Brain microvascular endothelial cell (primary cell): ENCODE results near the gene PCTP.
A peak's percentile ranks its signal among the peaks of the same experiment; 100 is the strongest.

ENCODE experiments used
- DNase-seq: peaks from one replicate; pipeline ENCODE4 v3.0.0-alpha.2; 2020
- H3K27ac ChIP-seq: fragments of 250-450 bp; sonication (Bioruptor Pico); 2 replicates; pipeline ENCODE4 v1.5.1; 2020; ENCODE audit warnings: mild to moderate bottlenecking, moderate library complexity
- H3K27me3 ChIP-seq: fragments of 250-450 bp; sonication (Bioruptor Pico); replicated peaks from 2 replicates; pipeline ENCODE4 v1.5.1; 2020; ENCODE audit warnings: mild to moderate bottlenecking
- H3K36me3 ChIP-seq: fragments of 250-450 bp; sonication (Bioruptor Pico); replicated peaks from 2 replicates; pipeline ENCODE4 v1.5.1; 2020; ENCODE audit warnings: mild to moderate bottlenecking
- H3K4me3 ChIP-seq: 2 replicates; pipeline ENCODE4 v1.5.1; 2011; ENCODE audit warnings: low read depth, mild to moderate bottlenecking, control low read depth, low read length, moderate library complexity
- CTCF ChIP-seq: IDR thresholded peaks from 2 replicates; pipeline ENCODE4 v1.5.1; 2011; ENCODE audit warnings: low read depth, mild to moderate bottlenecking, moderate library complexity, low read length, control low read depth, inconsistent platforms; ENCODE audit errors: missing control alignments
- in situ Hi-C: cut with HindIII; loops from 2 replicates; pipeline ENCODE4 v1.10.0; 2017; ENCODE audit warnings: low sequenced_read_pairs, low pct_ligation_motif_present

The PCTP gene

DNA sequence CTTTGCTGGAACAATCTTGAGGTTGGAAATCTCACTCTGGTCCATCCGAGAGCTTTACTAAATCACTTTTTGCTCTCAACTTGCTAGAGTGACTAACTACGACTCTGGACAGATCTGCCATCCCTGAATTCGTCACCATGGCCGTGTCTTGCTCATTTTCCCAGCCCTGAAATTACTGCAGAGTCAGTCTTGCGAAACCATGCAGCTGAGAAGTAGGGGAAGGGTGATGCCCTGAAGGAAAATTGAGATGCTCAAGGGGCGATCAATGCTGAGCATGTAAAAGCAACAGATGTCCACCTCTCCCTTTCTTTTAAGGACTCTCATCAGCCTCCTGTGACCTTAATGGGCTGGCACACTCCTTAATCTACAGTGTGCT is 18.8 kb downstream of the PCTP start:
- DNase-seq: peak; percentile 33
- no peak overlapping the region for H3K27ac ChIP-seq
- in situ Hi-C loops: no loop called here
- H3K36me3 ChIP-seq: peaks cover 15% of the 10 kb centered on the region
- no peak for TF ChIP-seq CTCF
- no peaks in the 10 kb centered on the region for H3K27me3 ChIP-seq
- no peak overlapping the region for H3K4me3 ChIP-seq

DNA sequence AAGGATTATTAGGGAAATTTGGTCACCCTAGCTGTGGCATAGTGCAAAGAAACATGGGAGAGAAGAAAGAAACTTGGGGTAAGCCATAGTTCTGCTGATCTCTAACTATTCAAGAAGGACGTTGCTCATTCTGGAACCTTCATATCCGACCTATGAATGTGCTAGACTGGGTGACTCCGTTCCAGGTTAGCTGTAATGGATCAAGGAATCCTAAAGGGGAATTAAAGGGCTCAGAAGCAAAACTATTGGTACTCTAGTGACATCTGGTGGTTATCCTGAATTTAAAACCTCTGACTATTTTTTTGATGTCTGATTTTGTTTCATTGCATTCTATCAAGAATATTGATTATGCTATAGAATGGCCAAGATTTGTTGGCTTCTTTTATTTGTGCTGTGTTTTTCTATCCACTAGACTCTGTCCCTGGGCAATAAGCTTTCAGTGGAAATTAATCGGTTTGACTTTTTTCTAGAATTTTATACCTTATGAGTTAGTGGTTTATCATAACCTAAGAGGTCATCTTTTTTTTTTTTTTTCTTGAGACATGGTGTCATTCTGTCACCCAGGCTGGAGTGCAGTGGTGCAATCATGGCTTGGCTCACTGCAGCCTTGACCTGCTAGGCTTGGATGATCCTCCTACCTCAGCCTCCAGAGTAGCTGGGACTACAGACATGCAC is 19.5 kb downstream of the PCTP start:
- in situ Hi-C loops: no loop called here
- Histone ChIP-seq H3K36me3 (peaks cover 16% of the 10 kb centered on the region), H3K27ac (no peak overlapping the region), H3K4me3 (no peak overlapping the region), H3K27me3 (no peaks in the 10 kb centered on the region)
- peak; percentile 28 for DNase-seq
- peak; percentile 48 for TF ChIP-seq CTCF

DNA sequence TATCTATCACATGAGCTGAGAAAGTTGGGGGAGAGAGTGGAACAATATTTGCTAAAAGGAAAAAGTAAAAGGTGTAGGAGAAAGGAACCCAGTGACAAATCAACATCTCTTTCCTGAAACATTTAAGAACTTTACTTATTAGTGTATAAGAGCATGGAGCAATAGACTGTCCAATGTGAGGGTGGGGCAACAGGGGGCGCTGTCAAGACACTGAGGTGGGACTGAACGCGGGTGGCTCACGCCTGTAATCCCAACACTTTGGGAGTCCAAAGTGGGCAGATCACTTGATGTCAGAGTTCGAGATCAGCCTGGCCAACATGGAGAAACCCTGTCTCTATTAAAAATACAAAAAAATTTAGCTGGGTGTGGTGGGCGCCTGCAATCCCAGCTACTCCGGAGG is 21.2 kb downstream of the PCTP start:
- no peak for DNase-seq
- H3K36me3 ChIP-seq: peaks cover 27% of the 10 kb centered on the region
- H3K4me3 ChIP-seq: no peak overlapping the region
- H3K27me3 ChIP-seq: no peaks in the 10 kb centered on the region
- TF ChIP-seq CTCF: no peak
- H3K27ac ChIP-seq: no peak overlapping the region
- in situ Hi-C loops: no loop called here

DNA sequence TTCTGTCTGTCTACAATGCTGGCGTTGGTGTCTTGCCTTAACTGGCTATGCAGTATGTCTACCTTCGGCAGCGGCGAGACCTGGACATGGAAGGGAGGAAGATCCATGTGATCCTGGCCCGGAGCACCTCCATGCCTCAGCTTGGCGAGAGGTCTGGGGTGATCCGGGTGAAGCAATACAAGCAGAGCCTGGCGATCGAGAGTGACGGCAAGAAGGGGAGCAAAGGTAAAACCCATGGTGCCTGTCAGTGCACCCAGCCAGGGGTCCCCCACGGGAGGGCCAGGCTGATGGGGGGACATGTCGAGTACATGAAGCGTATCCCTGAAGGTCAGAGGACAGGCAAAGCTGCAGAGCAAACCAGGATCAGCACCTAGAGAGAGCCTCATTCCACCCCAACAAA is 22.8 kb downstream of the PCTP start:
- no peak for DNase-seq
- H3K4me3 ChIP-seq: no peak overlapping the region
- in situ Hi-C loops: no loop called here
- H3K36me3 ChIP-seq: peaks cover 23% of the 10 kb centered on the region
- TF ChIP-seq CTCF: no peak
- no peaks in the 10 kb centered on the region for H3K27me3 ChIP-seq
- no peak overlapping the region for H3K27ac ChIP-seq

GRCh38 chr17:55774846-55775271 is 24.0 kb downstream of the PCTP start:
- no peak overlapping the region for H3K27ac ChIP-seq
- no peak overlapping the region for H3K4me3 ChIP-seq
- H3K36me3 ChIP-seq: peaks cover 23% of the 10 kb centered on the region
- TF ChIP-seq CTCF: no peak
- no peak for DNase-seq
- in situ Hi-C loops: no loop called here
- H3K27me3 ChIP-seq: no peaks in the 10 kb centered on the region

DNA sequence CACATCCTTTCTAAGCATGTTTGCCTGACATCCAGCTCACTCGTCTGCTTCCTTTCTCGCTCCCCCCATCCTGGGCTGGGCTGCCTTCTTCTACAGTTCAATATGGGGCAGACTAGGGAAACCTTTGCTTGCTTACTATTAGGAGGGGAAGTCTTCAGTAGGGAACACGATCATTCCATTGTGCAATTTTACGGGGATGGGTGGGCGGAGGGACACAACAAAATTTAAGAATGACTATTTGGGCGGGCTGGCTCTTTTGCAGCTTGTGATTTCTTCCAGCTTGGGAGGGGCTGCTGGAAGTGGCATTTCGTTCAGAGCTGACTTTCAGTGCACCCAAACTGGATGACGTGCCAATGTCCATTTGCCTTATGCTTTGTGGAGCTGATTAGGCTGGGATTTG is 25.4 kb downstream of the PCTP start:
- TF ChIP-seq CTCF: no peak
- no peaks in the 10 kb centered on the region for H3K27me3 ChIP-seq
- in situ Hi-C loops: no loop called here
- H3K4me3 ChIP-seq: no peak overlapping the region
- H3K36me3 ChIP-seq: peaks cover 20% of the 10 kb centered on the region
- no peak for DNase-seq
- no peak overlapping the region for H3K27ac ChIP-seq
